ENCODE measurements around the gene SPN. TPM values are rescaled to one million over a fixed set of nuclear protein-coding genes. Genes with fewer than 3 reads are reported as not detected.
"Not testable (repeated sequence)": the region's sequence is repeated elsewhere in the genome, so short reads cannot be mapped to it uniquely, and the experiment has no call there.

The SPN gene
- not detected in 2 replicates for total RNA-seq (2014; rRNA removed)
- polyA plus RNA-seq (2012), result not detected

- DNase-seq (ENCODE audit: low read depth), result no peak
These were observed at the start of gene SPN for GRCh38 chr16:29663016-29663806. SPN (plus strand) TSS chr16:29663247; CDS start chr16:29663729, 482 bp downstream.

GRCh38 chr16:29613307-29614057 lies 49.6 kb upstream of the SPN start:
- DNase-seq (ENCODE audit: low read depth), result peak; percentile 70

- DNase-seq (ENCODE audit: low read depth), result not testable (repeated sequence)
These were observed 48.2 kb upstream of the SPN start for GRCh38 chr16:29614691-29615314.

GRCh38 chr16:29616127-29616526 lies 46.9 kb upstream of the SPN start:
- not testable (repeated sequence) for DNase-seq (ENCODE audit: low read depth)

- peak; percentile 39 for DNase-seq (ENCODE audit: low read depth)
These were observed 42.5 kb upstream of the SPN start for GRCh38 chr16:29620591-29620990.

- DNase-seq (ENCODE audit: low read depth), result not testable (repeated sequence)
These were observed 40.3 kb upstream of the SPN start for GRCh38 chr16:29622738-29623137.

GRCh38 chr16:29623253-29623652 lies 39.8 kb upstream of the SPN start:
- DNase-seq (ENCODE audit: low read depth), result not testable (repeated sequence)

- DNase-seq (ENCODE audit: low read depth), result not testable (repeated sequence)
These were observed 37.9 kb upstream of the SPN start for GRCh38 chr16:29625114-29625513.

- not testable (repeated sequence) for DNase-seq (ENCODE audit: low read depth)
These were observed 36.2 kb upstream of the SPN start for GRCh38 chr16:29626778-29627331.

- not testable (repeated sequence) for DNase-seq (ENCODE audit: low read depth)
These were observed 35.4 kb upstream of the SPN start for GRCh38 chr16:29627661-29628075.

GRCh38 chr16:29628707-29629106 lies 34.3 kb upstream of the SPN start:
- not testable (repeated sequence) for DNase-seq (ENCODE audit: low read depth)

GRCh38 chr16:29629318-29629717 lies 33.7 kb upstream of the SPN start:
- not testable (repeated sequence) for DNase-seq (ENCODE audit: low read depth)

- not testable (repeated sequence) for DNase-seq (ENCODE audit: low read depth)
These were observed 31.4 kb upstream of the SPN start for GRCh38 chr16:29631658-29632057.

GRCh38 chr16:29635902-29636301 lies 27.1 kb upstream of the SPN start:
- not testable (repeated sequence) for DNase-seq (ENCODE audit: low read depth)

GRCh38 chr16:29636368-29636767 lies 26.7 kb upstream of the SPN start:
- DNase-seq (ENCODE audit: low read depth), result not testable (repeated sequence)

GRCh38 chr16:29638751-29639150 lies 24.3 kb upstream of the SPN start:
- not testable (repeated sequence) for DNase-seq (ENCODE audit: low read depth)

GRCh38 chr16:29641561-29641960 lies 21.5 kb upstream of the SPN start:
- DNase-seq (ENCODE audit: low read depth), result no peak

GRCh38 chr16:29643596-29643995 lies 19.5 kb upstream of the SPN start:
- no peak for DNase-seq (ENCODE audit: low read depth)

- no peak for DNase-seq (ENCODE audit: low read depth)
These were observed 18.6 kb upstream of the SPN start for GRCh38 chr16:29644338-29644857.

- DNase-seq (ENCODE audit: low read depth), result no peak
These were observed 17.9 kb upstream of the SPN start for GRCh38 chr16:29644973-29645693.

GRCh38 chr16:29645694-29646187 lies 17.3 kb upstream of the SPN start:
- peak; percentile 46 for DNase-seq (ENCODE audit: low read depth)
